K562 (cell line): Measurements from ENCODE around the gene ZSCAN22. TPM values are rescaled to one million over a fixed set of nuclear protein-coding genes. Genes with fewer than 3 reads are reported as not detected.

Experiments used
- ARID1B ChIP-seq: fragments of 450-650 bp; IDR thresholded peaks from 2 replicates; pipeline ENCODE4 v1.6.1; 2016; ENCODE audit warnings: antibody characterized with exemption, mild to moderate bottlenecking, inconsistent platforms
- CTCF ChIP-seq, 3 experiments: IDR thresholded peaks in 2 of 3; conservative IDR thresholded peaks in 1 of 3; 2 replicates each; pipeline ENCODE4 v1.5.1; 2011 to 2012; ENCODE audit warnings: low read length in 3 of 3, mild to moderate bottlenecking in 3 of 3, control low read depth in 2 of 3, improper control_type of control experiment in 1 of 3, inconsistent platforms in 1 of 3, low read depth in 1 of 3, mixed read lengths in 1 of 3, moderate library complexity in 1 of 3; ENCODE audit not compliant: insufficient read depth in 2 of 3
- MGA ChIP-seq: fragments of 450-650 bp; IDR thresholded peaks from 2 replicates; pipeline ENCODE4 v1.6.1; 2016; ENCODE audit warnings: mild to moderate bottlenecking, moderate library complexity
- STAT6 ChIP-seq: sonication (generic); formaldehyde crosslinking; IDR thresholded peaks from 2 replicates; pipeline ENCODE4 v1.8.1; 2023; ENCODE audit warnings: mild to moderate bottlenecking, missing genetic modification reagents
- TCF3 ChIP-seq: sonication (generic); formaldehyde crosslinking; IDR thresholded peaks from 2 replicates; pipeline ENCODE4 v1.4.0; 2020; ENCODE audit warnings: mild to moderate bottlenecking, missing genetic modification reagents
- THRA ChIP-seq: fragments of 450-650 bp; IDR thresholded peaks from 2 replicates; pipeline ENCODE4 v1.6.1; 2017; ENCODE audit warnings: mild to moderate bottlenecking, moderate library complexity
- ZNF175 ChIP-seq: fragments of 200-800 bp; sonication (Bioruptor generic); IDR thresholded peaks from 2 replicates; pipeline ENCODE4 v1.6.1; 2016; ENCODE audit warnings: low read depth, mild to moderate bottlenecking, missing genetic modification characterization, missing compliant biosample characterization
- polyA plus RNA-seq, 8 experiments: library from polyadenylated mRNA; depleted of rRNA in 4 of 8; stranded (reverse) in 5 of 8; unstranded in 3 of 8; fragments of >200 nt; fragmentation: Nextera tagmentation in 2 of 8; fragmentation: Illumina TruSeq in 1 of 8; extraction: Ambion mirVana in 2 of 8; extraction: Trizol in 1 of 8; gene quantifications; 2 replicates each; pipeline versions ENCODE4 v1.2.1 to v1.2.3, GENCODE V29; 2011 to 2014; ENCODE audit warnings: inconsistent platforms in 1 of 8, missing spikeins in 1 of 8
- total RNA-seq, 7 experiments: library from RNA; depleted of rRNA in 6 of 7; stranded (reverse); fragments of >200 nt in 6 of 7; fragmentation: Illumina TruSeq in 2 of 7; extraction: Trizol in 2 of 7; gene quantifications; 2 replicates each; pipeline versions ENCODE4 v1.2.1 to v1.2.3, GENCODE V29; 2011 to 2021; ENCODE audit warnings: low replicate concordance in 1 of 7

ZSCAN22 gene
- total and polyA plus RNA-seq, 9 of the 15 experiments (the other 6 are each of a cell fraction or from before 2014, with no cell fraction given): 0.98 to 5.3 (median 3.0) TPM

GRCh38 chr19:58279042-58279924 is 47.5 kb upstream of the ZSCAN22 start (continued):
- TF ChIP-seq CTCF (IDR thresholded peaks at IDR 0.05 in 2 of 3, conservative IDR thresholded peaks at IDR 0.05 in 1 of 3; ENCODE audit: insufficient read depth in 2 of 3, low read depth in 1 of 3, low read length in 3 of 3): no peak
- peak; percentile 67 for TF ChIP-seq ARID1B
- TF ChIP-seq THRA: no peak
- peak; percentile 86 for TF ChIP-seq MGA
- TF ChIP-seq ZNF175 (CRISPR knock-in tag): no peak
- TF ChIP-seq STAT6: peak; percentile 91; the same call in 1 of the 2 replicates
- peak; percentile 25; the same call in 1 of the 2 replicates for TF ChIP-seq TCF3 (CRISPR knock-in tag)
